Neuronal stem cell (in vitro differentiated cells): ENCODE measurements around the gene HIPK2.

Experiments used
- DNase-seq: peaks from one replicate; pipeline ENCODE4 v3.0.0-alpha.2; 2013; ENCODE audit warnings: low spot score
- H2AFZ ChIP-seq: one replicate; pipeline ENCODE4 v1.6.1; 2013; ENCODE audit warnings: mild to moderate bottlenecking, low read length, inconsistent platforms
- H2AK5ac ChIP-seq: 2 replicates; pipeline ENCODE4 v1.6.1; 2013; ENCODE audit warnings: low read depth, mild to moderate bottlenecking, inconsistent platforms, low read length, moderate library complexity, mixed read lengths
- H2BK120ac ChIP-seq: 2 replicates; pipeline ENCODE4 v1.6.1; 2013; ENCODE audit warnings: low read depth, mild to moderate bottlenecking, inconsistent platforms, low read length, moderate library complexity, mixed read lengths
- H2BK12ac ChIP-seq: one replicate; pipeline ENCODE4 v1.6.1; 2013; ENCODE audit warnings: low read length, inconsistent platforms
- H2BK15ac ChIP-seq: 2 replicates; pipeline ENCODE4 v1.6.1; 2013; ENCODE audit warnings: mild to moderate bottlenecking, low read length, inconsistent platforms, mixed read lengths
- H2BK5ac ChIP-seq: one replicate; pipeline ENCODE4 v1.6.1; 2013; ENCODE audit warnings: inconsistent platforms, mild to moderate bottlenecking, low read length, moderate library complexity
- H3K14ac ChIP-seq: one replicate; pipeline ENCODE4 v1.6.1; 2013; ENCODE audit warnings: low read length, inconsistent platforms
- H3K18ac ChIP-seq: 2 replicates; pipeline ENCODE4 v1.6.1; 2013; ENCODE audit warnings: low read length, inconsistent platforms
- H3K23ac ChIP-seq: 2 replicates; pipeline ENCODE4 v1.6.1; 2013; ENCODE audit warnings: low read depth, mild to moderate bottlenecking, mixed read lengths, low read length, inconsistent platforms; ENCODE audit not compliant: poor library complexity
- H3K27ac ChIP-seq: replicated peaks from 3 replicates; pipeline ENCODE4 v1.5.1; 2013; ENCODE audit warnings: low read length, inconsistent platforms
- H3K27me3 ChIP-seq, 3 experiments: 2 replicates each; pipeline ENCODE4 v1.6.1; 2013; ENCODE audit warnings: low read length in 3 of 3, mild to moderate bottlenecking in 2 of 3, inconsistent platforms in 1 of 3, low read depth in 1 of 3, mixed read lengths in 1 of 3, moderate library complexity in 1 of 3; ENCODE audit not compliant: control insufficient read depth in 3 of 3, insufficient read depth in 3 of 3
- H3K36me3 ChIP-seq, 2 donors: replicated peaks in 1 of 2; 2 replicates each; pipeline ENCODE4 v1.6.1; 2013; ENCODE audit warnings: low read length in 2 of 2; ENCODE audit not compliant: control insufficient read depth in 2 of 2, insufficient read depth in 2 of 2
- H3K4ac ChIP-seq: 2 replicates; pipeline ENCODE4 v1.6.1; 2013; ENCODE audit warnings: inconsistent platforms, mild to moderate bottlenecking, low read length, moderate library complexity
- H3K4me1 ChIP-seq, 2 donors: 1 replicate in 1 of 2; 2 replicates in 1 of 2; pipeline ENCODE4 v1.6.1; 2013; ENCODE audit warnings: low read length in 2 of 2, low read depth in 1 of 2; ENCODE audit not compliant: control insufficient read depth in 2 of 2, insufficient read depth in 1 of 2
- H3K4me2 ChIP-seq: one replicate; pipeline ENCODE4 v1.6.1; 2013; ENCODE audit warnings: mild to moderate bottlenecking, low read length, inconsistent platforms; ENCODE audit not compliant: insufficient read depth, poor library complexity, severe bottlenecking
- H3K4me3 ChIP-seq, 2 donors: 2 replicates each; pipeline ENCODE4 v1.5.1; 2013; ENCODE audit warnings: low read length in 2 of 2, mild to moderate bottlenecking in 2 of 2, inconsistent platforms in 1 of 2, moderate library complexity in 1 of 2
- H3K79me1 ChIP-seq: one replicate; pipeline ENCODE4 v1.6.1; 2013; ENCODE audit warnings: low read depth, mild to moderate bottlenecking, inconsistent platforms, low read length, moderate library complexity
- H3K9ac ChIP-seq: one replicate; pipeline ENCODE4 v1.6.1; 2013; ENCODE audit warnings: mild to moderate bottlenecking, low read depth, low read length, inconsistent platforms; ENCODE audit not compliant: poor library complexity
- H3K9me3 ChIP-seq, 2 donors: replicated peaks in 1 of 2; 2 replicates each; pipeline versions ENCODE3 to v1.6.1; 2013; ENCODE audit warnings: low read length in 2 of 2, mild to moderate bottlenecking in 2 of 2, inconsistent platforms in 1 of 2, low read depth in 1 of 2, mixed read lengths in 1 of 2, moderate library complexity in 1 of 2; ENCODE audit not compliant: control insufficient read depth in 2 of 2, insufficient read depth in 1 of 2
- H4K8ac ChIP-seq: one replicate; pipeline ENCODE4 v1.6.1; 2013; ENCODE audit warnings: low read depth, mild to moderate bottlenecking, inconsistent platforms, low read length, moderate library complexity
- H4K91ac ChIP-seq: one replicate; pipeline ENCODE4 v1.6.1; 2013; ENCODE audit warnings: low read length, low read depth, mild to moderate bottlenecking, inconsistent platforms; ENCODE audit not compliant: poor library complexity
- WGBS, 2 donors: extraction: QIAGEN DNeasy Blood & Tissue Kit; methylation state at CpG; one replicate each; pipeline ENCODE4 v1.1.7; 2013; ENCODE audit warnings: missing lambda C conversion rate in 2 of 2, mixed read lengths in 1 of 2; ENCODE audit not compliant: insufficient read length in 2 of 2, insufficient replicate concordance in 1 of 2; ENCODE audit errors: extremely low coverage in 2 of 2; 5-methylcytosine and 5-hydroxymethylcytosine counted together

The HIPK2 gene

DNA sequence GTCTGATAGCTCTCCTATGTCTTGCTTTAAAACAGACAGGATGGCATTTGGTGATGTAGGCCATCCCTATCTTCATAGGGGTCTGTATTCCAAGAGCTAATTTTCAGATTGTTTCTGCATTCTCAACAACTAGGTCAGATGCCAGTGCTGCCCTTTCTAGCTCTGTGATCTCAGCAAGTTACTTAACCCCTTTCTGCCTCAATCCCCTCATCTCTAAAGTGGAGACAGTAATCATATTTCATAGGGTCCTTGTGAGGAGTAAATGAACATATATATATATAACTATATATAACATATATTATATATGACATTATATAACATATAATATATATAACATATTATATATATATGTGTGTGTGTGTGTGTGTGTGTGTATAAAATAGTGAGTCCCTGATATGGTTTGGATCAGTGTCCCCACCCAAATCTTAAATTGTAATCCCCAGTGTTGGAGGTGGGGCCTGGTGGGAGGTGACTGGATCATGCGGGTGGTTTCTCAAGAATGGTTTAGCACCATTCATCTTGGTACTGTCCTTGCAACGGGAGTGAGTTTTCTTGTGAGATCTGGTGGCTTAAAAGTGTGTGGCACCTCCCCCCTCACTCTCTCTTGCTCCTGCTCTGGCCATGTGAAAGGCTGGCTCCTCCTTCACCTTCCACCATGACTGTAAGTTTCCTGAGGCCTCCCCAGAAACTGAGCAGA, 45.2 kb downstream of the HIPK2 start:
- no peak overlapping the region for H2BK120ac ChIP-seq
- H3K23ac ChIP-seq, result no peak overlapping the region
- H2AFZ ChIP-seq, result no peak overlapping the region
- H2AK5ac ChIP-seq, result no peak overlapping the region
- no peak for DNase-seq
- H3K27me3 ChIP-seq, result no peaks in the 10 kb centered on the region
- H3K4me2 ChIP-seq, result no peak overlapping the region
- peaks cover 2 to 9% of the 10 kb centered on the region in 2 donors for H3K9me3 ChIP-seq
- H3K4ac ChIP-seq, result no peak overlapping the region
- H2BK12ac ChIP-seq, result no peak overlapping the region
- H3K79me1 ChIP-seq, result peaks cover 2% of the 10 kb centered on the region
- H3K18ac ChIP-seq, result no peak overlapping the region
- peaks cover 3 to 15% of the 10 kb centered on the region in 2 donors for H3K4me1 ChIP-seq
- H4K91ac ChIP-seq, result no peak overlapping the region
- peaks cover 2 to 3% of the 10 kb centered on the region in 2 donors for H3K36me3 ChIP-seq
- no peak overlapping the region for H3K9ac ChIP-seq
- WGBS, 2 donors, result no CpG with 5 or more reads among the region's 2 CpGs
- no peak overlapping the region for H3K14ac ChIP-seq
- no peak overlapping the region for H4K8ac ChIP-seq
- H3K4me3 ChIP-seq, result no peak overlapping the region
- no peak overlapping the region for H2BK15ac ChIP-seq
- H3K27ac ChIP-seq, result no peak overlapping the region
- no peak overlapping the region for H2BK5ac ChIP-seq

DNA sequence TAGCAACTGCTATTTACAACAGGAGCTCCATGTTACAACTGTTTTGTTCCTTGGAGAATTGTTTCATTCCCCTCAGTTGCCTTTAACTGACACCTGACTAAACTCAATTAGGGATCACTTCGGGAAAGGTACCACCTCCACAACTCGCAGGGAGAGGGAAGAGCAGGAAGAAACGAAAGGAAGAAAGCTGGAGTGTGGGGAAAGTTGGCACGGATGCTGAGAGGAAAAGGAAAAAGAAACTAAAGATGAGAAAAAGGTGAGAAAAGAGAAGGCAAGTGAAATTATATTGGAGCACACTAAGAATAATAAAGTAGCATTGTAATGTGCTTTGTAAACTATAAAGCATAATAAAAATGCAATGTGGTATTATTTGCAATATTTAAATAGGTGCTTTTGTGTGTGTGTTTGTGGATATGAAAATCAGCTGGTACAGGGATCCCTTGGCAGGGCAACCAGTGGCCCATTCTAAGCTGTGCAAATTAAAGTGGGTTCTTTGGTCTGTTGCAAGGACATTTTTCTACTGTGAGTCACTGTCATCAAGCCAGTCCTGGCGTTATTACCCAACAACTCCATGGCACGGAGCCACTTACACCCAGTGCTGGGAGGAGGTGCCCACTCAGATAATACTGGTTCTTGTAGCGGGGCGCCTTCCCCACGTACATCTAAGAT, 45.9 kb downstream of the HIPK2 start:
- Histone ChIP-seq H3K18ac (no peak overlapping the region), H3K23ac (no peak overlapping the region), H3K27me3 (no peaks in the 10 kb centered on the region), H3K14ac (no peak overlapping the region), H3K4ac (no peak overlapping the region), H3K9me3 (peaks cover 2 to 9% of the 10 kb centered on the region in 2 donors), H3K36me3 (peaks cover 2 to 3% of the 10 kb centered on the region in 2 donors), H4K91ac (no peak overlapping the region), H3K79me1 (peaks cover 2% of the 10 kb centered on the region), H3K4me3 (no peak overlapping the region), H2BK5ac (no peak overlapping the region), H4K8ac (no peak overlapping the region), H2AK5ac (no peak overlapping the region), H3K4me1 (peaks cover 3 to 15% of the 10 kb centered on the region in 2 donors), H3K9ac (no peak overlapping the region), H2BK120ac (no peak overlapping the region), H3K27ac (no peak overlapping the region), H2BK15ac (no peak overlapping the region), H2BK12ac (no peak overlapping the region), H2AFZ (no peak overlapping the region), H3K4me2 (no peak overlapping the region)
- no CpG with 5 or more reads among the region's 9 CpGs for WGBS, 2 donors
- no peak for DNase-seq

DNA sequence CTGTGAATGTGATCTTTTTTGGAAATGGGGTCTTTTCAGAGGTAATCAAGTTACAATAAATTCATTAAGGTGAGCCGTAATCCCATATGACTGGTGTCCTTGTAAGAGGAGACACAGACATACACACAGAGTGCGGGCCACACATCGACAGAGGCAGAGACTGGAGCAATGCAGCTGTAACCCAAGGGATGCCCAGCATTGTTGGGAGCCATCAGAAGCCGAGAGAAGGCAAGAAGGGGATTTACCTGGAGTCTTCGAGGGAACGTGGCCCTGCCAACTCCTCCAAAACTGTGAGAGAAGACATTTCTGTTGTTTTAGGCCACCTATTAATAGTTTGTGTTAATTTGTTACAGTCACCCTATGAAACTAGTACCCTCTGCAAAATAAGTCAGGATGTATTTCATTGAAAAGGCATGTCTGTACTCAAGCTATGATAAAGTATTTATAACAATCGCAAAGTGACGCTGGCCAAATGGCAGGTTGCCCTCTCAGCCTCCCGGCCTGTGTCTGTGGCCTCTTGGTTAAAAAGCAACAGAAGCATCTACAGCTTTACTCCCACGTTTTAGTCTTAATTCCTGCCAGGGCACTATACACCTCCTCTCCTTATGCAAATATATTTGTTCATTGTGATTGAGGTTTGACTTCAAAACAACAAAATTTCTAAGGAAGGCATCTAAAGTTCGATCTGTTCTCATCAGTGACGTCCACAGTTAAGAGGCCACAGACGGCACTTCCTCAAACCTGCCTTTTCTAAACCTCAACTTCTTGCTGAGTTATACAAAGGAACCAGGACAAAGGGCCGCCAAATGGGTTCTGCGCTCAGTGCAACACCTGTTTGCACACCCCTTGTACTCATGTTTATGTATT, 46.8 kb downstream of the HIPK2 start:
- Histone ChIP-seq H3K27ac (no peak overlapping the region), H3K36me3 (peaks cover 2 to 3% of the 10 kb centered on the region in 2 donors), H3K4ac (no peak overlapping the region), H2BK12ac (no peak overlapping the region), H3K27me3 (no peaks in the 10 kb centered on the region), H2AFZ (no peak overlapping the region), H3K9ac (no peak overlapping the region), H3K18ac (no peak overlapping the region), H3K4me1 (peaks cover 3 to 15% of the 10 kb centered on the region in 2 donors), H3K23ac (no peak overlapping the region), H4K91ac (no peak overlapping the region), H3K4me2 (no peak overlapping the region), H2BK15ac (no peak overlapping the region), H4K8ac (no peak overlapping the region), H3K14ac (no peak overlapping the region), H3K4me3 (no peak overlapping the region), H2AK5ac (no peak overlapping the region), H2BK120ac (no peak overlapping the region), H2BK5ac (no peak overlapping the region), H3K79me1 (peaks cover 4% of the 10 kb centered on the region), H3K9me3 (peaks cover 2 to 9% of the 10 kb centered on the region in 2 donors)
- whole genome bisulfite sequencing, 2 donors, result no CpG with 5 or more reads among the region's 15 CpGs
- no peak for DNase-seq

DNA sequence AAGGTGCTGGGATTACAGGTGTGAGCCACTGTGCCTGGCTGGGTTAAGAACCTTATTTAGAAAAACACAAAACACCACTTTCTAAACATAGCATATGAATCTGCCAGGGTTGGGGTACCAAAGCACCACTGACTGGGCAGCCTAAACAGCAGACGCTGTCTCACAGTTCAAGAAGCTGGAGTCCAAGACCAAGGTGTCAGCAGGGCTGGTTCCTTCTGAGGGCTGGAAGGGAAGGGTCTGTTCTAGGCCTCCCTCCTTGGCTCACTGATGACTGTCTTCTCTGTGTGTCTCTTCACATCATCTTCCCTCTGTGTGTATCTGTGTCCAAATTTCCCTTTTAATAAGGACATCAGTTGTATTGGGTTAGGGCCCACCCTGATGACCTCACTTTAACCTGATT, 49.6 kb downstream of the HIPK2 start:
- no peak overlapping the region for H2BK12ac ChIP-seq
- no peak overlapping the region for H2BK120ac ChIP-seq
- H3K4me3 ChIP-seq, result no peak overlapping the region
- DNase-seq, result no peak
- H2BK5ac ChIP-seq, result no peak overlapping the region
- H3K9me3 ChIP-seq, result peaks cover 2 to 5% of the 10 kb centered on the region in 2 donors
- H3K23ac ChIP-seq, result no peak overlapping the region
- H2AK5ac ChIP-seq, result no peak overlapping the region
- no peak overlapping the region for H3K18ac ChIP-seq
- H3K27ac ChIP-seq, result no peak overlapping the region
- no peak overlapping the region for H3K4ac ChIP-seq
- peaks cover 2% of the 10 kb centered on the region for H3K79me1 ChIP-seq
- H3K4me1 ChIP-seq, result peaks cover 3 to 15% of the 10 kb centered on the region in 2 donors
- no peak overlapping the region for H2BK15ac ChIP-seq
- H3K9ac ChIP-seq, result no peak overlapping the region
- no peak overlapping the region for H4K8ac ChIP-seq
- H3K27me3 ChIP-seq, result no peaks in the 10 kb centered on the region
- no peak overlapping the region for H4K91ac ChIP-seq
- WGBS, 2 donors, result no CpG with 5 or more reads among the region's 1 CpG
- peaks cover 2 to 3% of the 10 kb centered on the region in 2 donors for H3K36me3 ChIP-seq
- no peak overlapping the region for H2AFZ ChIP-seq
- no peak overlapping the region for H3K14ac ChIP-seq
- no peak overlapping the region for H3K4me2 ChIP-seq
